OCI-LY7 (cell line): ENCODE results near the gene SRP72. TPM values are rescaled to one million over a fixed set of nuclear protein-coding genes. Genes with fewer than 3 reads are reported as not detected.

Experiments used
- BruUV-seq: library from RNA; stranded (reverse); fragments of 400-500 nt; replicated peaks from 2 replicates; lab custom pipeline; 2021; lab: Mats Ljungman, UMichigan
- CTCF ChIA-PET: fragments of 300-600 bp; sonication (Branson Sonifier 250); formaldehyde crosslinking; loops from one replicate; lab custom pipeline; 2022; ENCODE audit warnings: antibody characterized with exemption; ENCODE audit not compliant: unreplicated experiment; lab: Charles Lee
- POLR2A ChIA-PET: fragments of 300-600 bp; sonication (Branson Sonifier 250); formaldehyde crosslinking; loops from one replicate; lab custom pipeline; 2022; ENCODE audit warnings: antibody characterized with exemption; lab: Charles Lee
- DNase-seq: peaks from one replicate; pipeline ENCODE4 v3.0.0-alpha.2; 2015; ENCODE audit warnings: low spot score
- H2AFZ ChIP-seq: fragments of 200-600 bp; sonication (generic), shearing (Covaris generic); 2 replicates; pipeline ENCODE4 v1.6.1; 2014; ENCODE audit warnings: mild to moderate bottlenecking, antibody characterized with exemption, low read length, moderate library complexity
- H3K27ac ChIP-seq: fragments of 200-600 bp; sonication (generic); 2 replicates; pipeline ENCODE4 v1.5.1; 2014; ENCODE audit warnings: mixed run types, low read depth, mild to moderate bottlenecking, moderate library complexity, low read length, inconsistent platforms; ENCODE audit not compliant: poor library complexity, severe bottlenecking
- H3K36me3 ChIP-seq: fragments of 200-600 bp; sonication (generic); 2 replicates; pipeline ENCODE4 v1.6.1; 2014; ENCODE audit warnings: mild to moderate bottlenecking, antibody characterized with exemption, low read length, moderate library complexity, mixed read lengths; ENCODE audit not compliant: insufficient read depth
- H3K4me1 ChIP-seq: fragments of 200-600 bp; sonication (generic); 2 replicates; pipeline ENCODE4 v1.5.1; 2014; ENCODE audit warnings: mild to moderate bottlenecking, low read length; ENCODE audit not compliant: insufficient read depth, poor library complexity, severe bottlenecking
- H3K4me2 ChIP-seq: fragments of 200-600 bp; sonication (generic); 2 replicates; pipeline ENCODE4 v1.6.1; 2014; ENCODE audit warnings: mild to moderate bottlenecking, low read length
- H3K4me3 ChIP-seq: fragments of 200-600 bp; sonication (generic); 2 replicates; pipeline ENCODE4 v1.5.1; 2014; ENCODE audit warnings: mild to moderate bottlenecking, low read depth, low read length; ENCODE audit not compliant: poor library complexity, severe bottlenecking
- H3K79me2 ChIP-seq: fragments of 200-600 bp; sonication (generic); 2 replicates; pipeline ENCODE4 v1.6.1; 2016; ENCODE audit warnings: low read depth, mild to moderate bottlenecking, low read length, moderate library complexity, mixed read lengths; ENCODE audit not compliant: insufficient read depth
- H3K9me2 ChIP-seq: fragments of 200-600 bp; sonication (generic); 2 replicates; pipeline ENCODE4 v1.6.1; 2016; ENCODE audit warnings: mild to moderate bottlenecking, low read length, mixed read lengths; ENCODE audit not compliant: insufficient read depth
- H3K9me3 ChIP-seq: fragments of 200-600 bp; sonication (generic); 2 replicates; pipeline ENCODE4 v1.6.1; 2014; ENCODE audit warnings: mild to moderate bottlenecking, mixed run types, low read length, mixed read lengths
- H4K20me1 ChIP-seq: fragments of 200-600 bp; sonication (generic); 2 replicates; pipeline ENCODE4 v1.6.1; 2014; ENCODE audit warnings: mild to moderate bottlenecking, antibody characterized with exemption, low read length, moderate library complexity, mixed read lengths; ENCODE audit not compliant: insufficient read depth
- CTCF ChIP-seq: fragments of 200-600 bp; sonication (generic); conservative IDR thresholded peaks from 2 replicates; pipeline ENCODE4 v1.5.1; 2014; ENCODE audit warnings: mild to moderate bottlenecking, antibody characterized with exemption, low read length, moderate library complexity, mixed read lengths
- EZH2phosphoT487 ChIP-seq: fragments of 200-600 bp; sonication (generic); IDR thresholded peaks from 2 replicates; pipeline ENCODE4 v1.6.1; 2018; ENCODE audit warnings: low read depth, borderline replicate concordance, mild to moderate bottlenecking, mixed run types, antibody characterized with exemption, low read length, moderate library complexity, mixed read lengths
- intact Hi-C: fragments of 100-400 bp; cut with micrococcal nuclease; formaldehyde crosslinking; loops from one replicate; pipeline ENCODE4 v1.10.0; 2022; ENCODE audit not compliant: unreplicated experiment
- total RNA-seq, 2 experiments: library from RNA; depleted of rRNA in 1 of 2; stranded (reverse); fragments of >200 nt in 1 of 2; shearing (Covaris generic) in 1 of 2; gene quantifications; 2 replicates each; pipeline ENCODE4 v1.2.3, GENCODE V29; 2014 to 2022

SRP72 gene
- total RNA-seq, 2 experiments from 2014 or later: 53.5 to 166 TPM

GRCh38 chr4:56450342-56450741 is 17.1 kb upstream of the SRP72 start:
- TF ChIP-seq EZH2phosphoT487: no peak
- TF ChIP-seq CTCF: no peak
- H3K9me3 ChIP-seq: no peaks in the 10 kb centered on the region
- intact Hi-C loops: no loop called here
- no TSS peak for BruUV-seq
- peaks cover 100% of the 10 kb centered on the region for H3K36me3 ChIP-seq
- no peak overlapping the region for H3K27ac ChIP-seq
- H3K4me1 ChIP-seq: no peaks in the 10 kb centered on the region
- H2AFZ ChIP-seq: no peak overlapping the region
- no peaks in the 10 kb centered on the region for H3K9me2 ChIP-seq
- no peak overlapping the region for H3K4me2 ChIP-seq
- ChIA-PET CTCF (no interaction called here), POLR2A (interaction anchor here (0.7 kb wide), 1 partner anchor 9 kb away, joined by 3 read pairs; no protein-coding TSS in a partner anchor)
- peaks cover 55% of the 10 kb centered on the region for H3K79me2 ChIP-seq
- no peak overlapping the region for H3K4me3 ChIP-seq
- 0 out of 2 replicates have a peak, but pooled peaks cover 7% of the 10 kb centered on the region for H4K20me1 ChIP-seq
- no peak for DNase-seq

- POLR2A ChIA-PET: interaction anchor here (1.1 to 1.6 kb wide), 3 partner anchors 9 to 38 kb away, joined by 3 to 6 read pairs (median 5); no protein-coding TSS in a partner anchor
- H3K27ac ChIP-seq: no peak overlapping the region
Observed at GRCh38 chr4:56460085-56460484, 7.3 kb upstream of the SRP72 start.

More at GRCh38 chr4:56460085-56460484, 7.3 kb upstream of the SRP72 start:
- CTCF ChIA-PET: no interaction called here
- TF ChIP-seq EZH2phosphoT487 (no peak), CTCF (no peak)
- H3K4me3 ChIP-seq: no peak overlapping the region
- H3K4me2 ChIP-seq: no peak overlapping the region
- peaks cover 46% of the 10 kb centered on the region; the same call in 1 of the 2 replicates for H3K79me2 ChIP-seq
- H3K9me3 ChIP-seq: no peaks in the 10 kb centered on the region
- H3K9me2 ChIP-seq: no peaks in the 10 kb centered on the region
- no peak for DNase-seq
- peaks cover 23% of the 10 kb centered on the region for H4K20me1 ChIP-seq
- no peak overlapping the region for H2AFZ ChIP-seq
- peaks cover 89% of the 10 kb centered on the region for H3K36me3 ChIP-seq
- intact Hi-C loops: no loop called here
- no TSS peak for BruUV-seq
- H3K4me1 ChIP-seq: peaks cover 10% of the 10 kb centered on the region
